GM19397 (cell line): ENCODE data around the gene ORC6.

Experiments
- ATAC-seq: cut with Tn5 transposase; IDR thresholded peaks from one replicate; pipeline ENCODE4 v1.9.1; 2021; ENCODE audit warnings: mild to moderate bottlenecking, moderate library complexity; ENCODE audit not compliant: unreplicated experiment

The ORC6 gene

DNA sequence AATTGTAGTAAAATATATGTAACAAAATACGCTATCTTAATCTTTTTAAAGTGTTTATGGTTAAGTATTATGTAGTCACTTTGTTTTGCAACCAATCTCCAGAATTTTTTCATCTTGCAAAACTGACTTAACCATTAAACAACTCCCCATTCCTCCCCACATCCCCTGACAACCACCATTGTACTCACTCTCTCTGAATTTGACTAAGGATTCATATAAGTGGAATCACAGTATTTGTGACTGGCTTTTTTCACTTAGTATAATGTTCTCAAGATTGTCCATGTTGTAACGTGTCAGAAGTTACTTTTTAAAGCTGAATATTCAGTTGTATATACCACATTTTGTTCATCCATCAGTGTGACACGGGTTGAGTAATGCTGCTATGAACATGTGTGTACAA is 10.6 kb downstream of the ORC6 start:
- ATAC-seq, result no peak

GRCh38 chr16:46701615-46702014 is 12.2 kb downstream of the ORC6 start:
- no peak for ATAC-seq

GRCh38 chr16:46702030-46702429 is 12.6 kb downstream of the ORC6 start:
- ATAC-seq, result no peak

- ATAC-seq, result no peak
These were observed 17.2 kb downstream of the ORC6 start for GRCh38 chr16:46706642-46707041.

- no peak for ATAC-seq
These were observed 20.1 kb downstream of the ORC6 start for GRCh38 chr16:46709469-46710005.

GRCh38 chr16:46711106-46712058 is 21.9 kb downstream of the ORC6 start:
- no peak for ATAC-seq

DNA sequence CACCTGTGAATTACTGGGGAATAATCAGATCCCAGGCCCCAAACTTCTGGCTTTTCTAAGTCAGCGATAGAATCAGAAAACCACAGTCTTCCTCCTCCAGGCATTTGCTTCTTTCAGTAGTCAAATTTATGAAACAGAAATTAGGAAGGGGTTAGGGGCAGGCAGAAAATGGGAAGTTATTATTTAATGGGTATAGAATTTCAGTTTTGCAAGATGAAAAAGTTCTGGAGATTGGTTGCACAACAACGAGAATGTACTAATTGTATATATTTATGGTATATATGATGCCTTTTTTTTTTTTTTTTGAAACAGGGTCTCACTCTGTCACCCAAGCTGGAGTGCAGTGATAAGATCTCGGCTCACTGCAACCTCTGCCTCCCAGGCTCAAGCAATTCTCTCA is 23.5 kb downstream of the ORC6 start:
- ATAC-seq, result no peak

- ATAC-seq, result no peak
These were observed 24.2 kb downstream of the ORC6 start for GRCh38 chr16:46713634-46714033.

DNA sequence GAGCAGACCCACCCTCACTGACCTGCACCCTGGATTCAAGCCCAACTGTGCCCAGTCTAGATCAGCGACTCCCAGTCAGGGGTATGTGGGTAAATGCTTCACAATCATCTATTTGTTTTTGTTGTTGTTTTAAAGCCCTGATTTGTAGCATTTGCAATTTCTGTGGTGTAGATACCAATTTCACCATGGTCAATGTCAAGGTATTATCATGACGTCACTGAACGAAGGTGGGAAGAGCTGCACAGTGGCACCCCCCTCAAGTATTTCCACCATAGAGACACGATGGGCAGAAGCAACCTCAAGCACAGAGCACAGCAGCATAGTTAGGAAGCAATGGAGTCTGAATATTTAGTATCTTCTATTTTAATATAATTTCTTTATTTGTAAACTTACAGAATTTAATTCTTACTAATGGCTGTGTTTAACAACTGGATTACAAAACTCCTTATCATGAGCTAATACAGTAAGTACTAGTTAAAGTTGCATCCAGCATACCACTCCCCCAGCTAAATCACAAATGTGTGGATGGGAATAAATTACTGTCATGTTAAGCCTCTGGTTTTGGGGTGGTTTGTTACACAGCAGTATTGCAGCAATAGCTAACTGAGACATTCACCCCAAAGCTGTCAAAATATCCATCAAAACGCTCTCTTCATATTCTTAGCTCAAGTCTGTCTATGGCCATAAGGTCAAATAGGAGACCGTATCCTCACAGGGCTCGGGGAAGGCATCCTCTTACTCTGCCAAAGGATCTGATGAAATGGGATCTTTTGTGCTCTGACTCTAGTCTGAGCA is 25.5 kb downstream of the ORC6 start:
- ATAC-seq, result no peak

- no peak for ATAC-seq
These were observed 26.4 kb downstream of the ORC6 start for GRCh38 chr16:46715769-46716305.

DNA sequence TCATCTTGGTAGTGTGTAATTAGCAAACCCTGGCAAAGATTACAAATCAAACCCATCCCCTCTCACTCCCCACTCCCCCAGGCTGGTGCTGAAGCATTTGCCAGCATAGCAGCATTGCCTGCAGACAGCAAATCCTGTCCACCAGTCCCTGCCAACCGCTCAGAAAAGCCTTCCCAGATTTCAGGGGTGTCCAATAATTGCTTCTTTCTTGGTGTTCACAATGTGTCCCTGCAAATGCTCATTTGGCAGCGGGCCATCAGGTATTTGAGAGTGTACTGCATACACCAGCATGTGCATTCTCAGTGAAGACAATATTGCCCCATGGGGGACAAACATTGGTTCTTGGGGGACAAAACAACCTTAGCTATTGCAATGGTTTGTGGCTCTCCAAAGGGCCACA is 28.2 kb downstream of the ORC6 start:
- ATAC-seq, result no peak

DNA sequence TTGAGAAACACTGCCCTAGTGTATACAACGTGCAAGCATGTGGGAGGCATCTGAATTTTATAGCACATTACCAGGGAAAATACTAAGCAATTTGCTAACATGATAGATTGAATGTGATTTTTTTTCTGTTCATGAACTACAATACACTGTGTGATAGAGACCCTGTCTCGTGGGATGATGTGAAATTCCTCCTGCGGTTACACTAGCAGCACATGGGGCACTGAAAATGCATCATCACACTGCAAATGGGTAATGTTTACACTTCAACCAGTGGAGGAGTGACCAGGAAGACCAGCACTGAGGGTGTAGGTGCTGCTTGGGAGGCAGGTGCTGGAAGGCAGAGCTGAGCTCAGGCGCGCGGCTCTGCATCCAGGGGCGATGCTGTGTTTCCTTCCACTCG is 28.8 kb downstream of the ORC6 start:
- no peak for ATAC-seq

DNA sequence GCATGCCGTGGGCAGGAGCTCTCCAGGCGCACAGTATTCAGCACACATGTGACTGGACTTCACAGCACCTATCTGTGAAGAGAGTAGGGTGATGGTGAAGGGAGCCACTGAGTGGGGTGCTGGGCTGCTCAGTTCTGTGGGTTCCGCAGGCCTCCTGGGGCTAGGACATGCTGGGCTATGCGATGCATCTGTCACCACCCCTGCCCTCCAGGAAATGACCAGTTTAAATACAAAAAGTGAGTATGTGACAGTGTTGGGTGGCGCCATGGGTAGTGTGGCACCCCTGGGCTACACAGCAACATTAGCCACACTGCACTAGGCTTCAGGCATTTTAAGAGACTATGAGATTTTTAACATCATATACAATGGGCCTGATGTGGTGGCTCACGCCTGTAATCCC is 30.1 kb downstream of the ORC6 start:
- ATAC-seq, result no peak

- no peak for ATAC-seq
These were observed 31.2 kb downstream of the ORC6 start for GRCh38 chr16:46720619-46721018.

GRCh38 chr16:46721885-46722284 is 32.4 kb downstream of the ORC6 start:
- no peak for ATAC-seq

GRCh38 chr16:46727184-46727583 is 37.7 kb downstream of the ORC6 start:
- no peak for ATAC-seq

DNA sequence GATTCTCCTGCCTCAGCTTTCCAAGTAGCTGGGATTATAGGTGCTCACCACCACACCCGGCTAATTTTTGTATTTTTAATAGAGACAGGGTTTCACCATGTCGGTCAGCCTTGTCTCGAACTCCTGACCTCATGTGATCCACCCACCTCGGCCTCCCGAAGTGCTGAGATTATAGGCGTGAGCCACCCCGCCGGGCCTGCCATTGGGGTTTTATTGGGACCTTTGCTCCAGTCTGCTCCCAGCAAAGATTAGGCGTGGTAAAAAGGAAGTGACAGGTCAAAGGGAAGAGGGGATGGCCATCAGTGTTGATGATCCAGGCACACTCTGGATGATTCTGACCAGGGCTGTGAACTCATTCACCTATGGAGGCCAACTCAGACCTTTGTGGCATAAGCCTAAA is 38.2 kb downstream of the ORC6 start:
- no peak for ATAC-seq

GRCh38 chr16:46728806-46729205 is 39.3 kb downstream of the ORC6 start:
- no peak for ATAC-seq

DNA sequence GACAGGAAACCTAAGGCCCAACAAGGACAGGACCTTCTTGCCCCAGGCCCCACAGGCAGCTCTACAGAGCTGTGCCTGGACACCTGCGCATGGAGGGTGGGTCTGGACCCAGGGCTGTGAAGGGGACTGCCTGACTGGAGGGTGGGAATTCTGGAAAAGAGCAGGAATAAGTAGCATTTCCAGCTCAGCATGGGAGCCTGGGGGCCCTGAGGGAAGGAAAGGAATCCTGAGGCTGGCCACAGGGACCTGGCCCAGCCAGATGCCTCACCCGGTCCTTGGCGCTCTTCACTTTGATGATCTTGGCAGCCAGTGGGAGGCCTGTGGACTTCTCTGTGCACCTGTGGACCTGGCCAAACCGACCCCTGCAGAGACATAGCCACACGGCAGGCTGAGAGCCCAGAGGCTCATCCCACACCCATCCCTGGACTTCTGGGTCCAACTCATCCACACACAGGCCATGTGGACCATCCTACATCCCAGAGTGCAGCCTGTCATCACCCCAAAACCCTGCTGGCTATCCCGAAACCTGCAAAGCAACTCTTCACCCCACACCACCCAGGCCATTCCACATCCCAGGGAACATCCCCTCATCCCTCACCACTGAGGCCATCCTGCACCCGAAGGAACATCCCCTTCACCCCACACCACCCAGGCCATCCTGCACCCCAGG is 40.0 kb downstream of the ORC6 start:
- ATAC-seq, result no peak

DNA sequence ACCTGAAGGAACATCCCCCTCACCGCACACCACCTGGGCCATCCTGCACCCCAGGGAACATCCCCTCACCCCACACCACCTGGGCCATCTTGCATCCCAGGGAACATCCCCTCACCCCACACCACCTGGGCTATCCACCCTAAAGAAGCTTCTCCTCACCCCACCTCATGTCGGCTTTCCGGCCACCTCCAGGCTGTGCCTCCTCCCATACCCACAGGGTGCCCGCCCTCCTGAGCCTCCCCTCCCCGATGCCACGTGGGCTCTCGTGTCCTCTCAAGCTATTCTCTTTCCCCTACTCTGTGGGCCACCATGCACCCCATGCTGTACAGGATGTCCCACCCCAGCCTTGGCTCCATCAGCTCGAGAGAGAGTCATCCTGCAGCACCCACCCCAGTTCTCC is 40.7 kb downstream of the ORC6 start:
- ATAC-seq, result no peak
